ENCODE results near the gene IFT57. TPM values are rescaled to one million over a fixed set of nuclear protein-coding genes. Genes with fewer than 3 reads are reported as not detected.

Gene IFT57
- polyA plus RNA-seq, 1 donor from 2014 or later: 70.7 TPM

DNA sequence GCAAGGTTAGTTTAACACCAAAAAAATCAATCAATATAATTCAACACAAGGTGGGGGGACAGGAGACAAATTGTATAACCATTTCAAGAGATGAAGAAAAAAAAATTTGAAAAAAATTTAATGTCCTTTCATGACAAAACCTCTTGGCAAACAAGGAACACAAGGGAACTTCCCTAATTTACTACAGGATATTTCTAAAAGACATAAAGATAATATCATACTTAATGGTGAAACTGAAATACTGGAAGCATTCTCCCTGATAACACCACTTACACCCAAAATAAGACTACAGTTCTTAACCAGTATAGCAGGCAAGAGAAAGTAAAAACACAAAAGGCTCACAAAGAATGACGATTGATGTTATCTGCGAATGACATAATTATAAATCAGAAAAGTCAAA is 44.7 kb downstream of the IFT57 start:
- no peaks in the 10 kb centered on the region for H3K9me3 ChIP-seq (ENCODE audit: low read length)
- H3K9me2 ChIP-seq (ENCODE audit: insufficient read depth, low read length): no peaks in the 10 kb centered on the region
- H3K9ac ChIP-seq (ENCODE audit: low read length): no peak overlapping the region
- no peak overlapping the region for H3K27ac ChIP-seq (ENCODE audit: low read length)
- no peaks in the 10 kb centered on the region for H3K36me3 ChIP-seq (ENCODE audit: insufficient read depth, low read length)
- H4K20me1 ChIP-seq (ENCODE audit: insufficient read depth): no peaks in the 10 kb centered on the region
- no peaks in the 10 kb centered on the region for H3K27me3 ChIP-seq (ENCODE audit: insufficient read depth, low read depth, low read length)
- H3K79me2 ChIP-seq (replicated peaks; ENCODE audit: insufficient read depth, low read length): no peaks in the 10 kb centered on the region
- TF ChIP-seq SMC3 (conservative IDR thresholded peaks at IDR 0.05; ENCODE audit: poor library complexity) (no peak), POLR2AphosphoS5 (IDR thresholded peaks at IDR 0.05) (no peak), TAF1 (IDR thresholded peaks at IDR 0.05; ENCODE audit: low read depth) (no peak), EZH2 (IDR thresholded peaks at IDR 0.05; ENCODE audit: borderline replicate concordance, insufficient read depth, low read length, poor library complexity, severe bottlenecking) (no peak), MXI1 (conservative IDR thresholded peaks at IDR 0.05; ENCODE audit: poor library complexity, severe bottlenecking) (no peak), RAD21 (conservative IDR thresholded peaks at IDR 0.05) (no peak)
- TF ChIP-seq, protein P1, sequence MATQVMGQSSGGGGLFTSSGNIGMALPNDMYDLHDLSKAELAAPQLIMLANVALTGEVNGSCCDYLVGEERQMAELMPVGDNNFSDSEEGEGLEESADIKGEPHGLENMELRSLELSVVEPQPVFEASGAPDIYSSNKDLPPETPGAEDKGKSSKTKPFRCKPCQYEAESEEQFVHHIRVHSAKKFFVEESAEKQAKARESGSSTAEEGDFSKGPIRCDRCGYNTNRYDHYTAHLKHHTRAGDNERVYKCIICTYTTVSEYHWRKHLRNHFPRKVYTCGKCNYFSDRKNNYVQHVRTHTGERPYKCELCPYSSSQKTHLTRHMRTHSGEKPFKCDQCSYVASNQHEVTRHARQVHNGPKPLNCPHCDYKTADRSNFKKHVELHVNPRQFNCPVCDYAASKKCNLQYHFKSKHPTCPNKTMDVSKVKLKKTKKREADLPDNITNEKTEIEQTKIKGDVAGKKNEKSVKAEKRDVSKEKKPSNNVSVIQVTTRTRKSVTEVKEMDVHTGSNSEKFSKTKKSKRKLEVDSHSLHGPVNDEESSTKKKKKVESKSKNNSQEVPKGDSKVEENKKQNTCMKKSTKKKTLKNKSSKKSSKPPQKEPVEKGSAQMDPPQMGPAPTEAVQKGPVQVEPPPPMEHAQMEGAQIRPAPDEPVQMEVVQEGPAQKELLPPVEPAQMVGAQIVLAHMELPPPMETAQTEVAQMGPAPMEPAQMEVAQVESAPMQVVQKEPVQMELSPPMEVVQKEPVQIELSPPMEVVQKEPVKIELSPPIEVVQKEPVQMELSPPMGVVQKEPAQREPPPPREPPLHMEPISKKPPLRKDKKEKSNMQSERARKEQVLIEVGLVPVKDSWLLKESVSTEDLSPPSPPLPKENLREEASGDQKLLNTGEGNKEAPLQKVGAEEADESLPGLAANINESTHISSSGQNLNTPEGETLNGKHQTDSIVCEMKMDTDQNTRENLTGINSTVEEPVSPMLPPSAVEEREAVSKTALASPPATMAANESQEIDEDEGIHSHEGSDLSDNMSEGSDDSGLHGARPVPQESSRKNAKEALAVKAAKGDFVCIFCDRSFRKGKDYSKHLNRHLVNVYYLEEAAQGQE (IDR thresholded peaks at IDR 0.05; ENCODE audit: borderline replicate concordance): no peak
- TF ChIP-seq, protein P2, sequence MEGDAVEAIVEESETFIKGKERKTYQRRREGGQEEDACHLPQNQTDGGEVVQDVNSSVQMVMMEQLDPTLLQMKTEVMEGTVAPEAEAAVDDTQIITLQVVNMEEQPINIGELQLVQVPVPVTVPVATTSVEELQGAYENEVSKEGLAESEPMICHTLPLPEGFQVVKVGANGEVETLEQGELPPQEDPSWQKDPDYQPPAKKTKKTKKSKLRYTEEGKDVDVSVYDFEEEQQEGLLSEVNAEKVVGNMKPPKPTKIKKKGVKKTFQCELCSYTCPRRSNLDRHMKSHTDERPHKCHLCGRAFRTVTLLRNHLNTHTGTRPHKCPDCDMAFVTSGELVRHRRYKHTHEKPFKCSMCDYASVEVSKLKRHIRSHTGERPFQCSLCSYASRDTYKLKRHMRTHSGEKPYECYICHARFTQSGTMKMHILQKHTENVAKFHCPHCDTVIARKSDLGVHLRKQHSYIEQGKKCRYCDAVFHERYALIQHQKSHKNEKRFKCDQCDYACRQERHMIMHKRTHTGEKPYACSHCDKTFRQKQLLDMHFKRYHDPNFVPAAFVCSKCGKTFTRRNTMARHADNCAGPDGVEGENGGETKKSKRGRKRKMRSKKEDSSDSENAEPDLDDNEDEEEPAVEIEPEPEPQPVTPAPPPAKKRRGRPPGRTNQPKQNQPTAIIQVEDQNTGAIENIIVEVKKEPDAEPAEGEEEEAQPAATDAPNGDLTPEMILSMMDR (IDR thresholded peaks at IDR 0.05; ENCODE audit: poor library complexity, severe bottlenecking): no peak
- no peaks in the 10 kb centered on the region for H3F3A ChIP-seq (ENCODE audit: insufficient read depth, low read length, poor library complexity, severe bottlenecking)
- no peak overlapping the region for H2AFZ ChIP-seq (ENCODE audit: low read depth, low read length)
- no peak overlapping the region for H3K4me3 ChIP-seq (ENCODE audit: low read length)
- no peak overlapping the region for H3K4me2 ChIP-seq (ENCODE audit: low read length)

DNA sequence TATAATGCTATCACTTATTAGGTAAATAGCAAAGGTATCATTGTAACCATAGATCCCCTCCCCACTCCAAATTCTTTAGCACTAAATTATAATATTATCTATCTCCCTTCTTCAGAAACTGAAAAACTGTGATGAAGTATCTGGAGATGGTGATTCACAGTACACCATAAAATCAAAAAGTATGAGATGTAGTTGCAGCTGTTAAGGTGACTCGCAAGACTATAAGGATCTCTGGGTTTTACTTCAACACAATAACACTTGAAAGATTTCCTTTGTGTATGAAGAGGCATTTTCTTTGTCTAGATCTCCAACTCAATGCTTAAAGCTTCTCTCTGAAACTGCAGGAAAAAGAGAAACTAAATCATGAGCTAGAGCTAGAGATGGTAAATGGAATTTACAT is 46.9 kb downstream of the IFT57 start:
- H4K20me1 ChIP-seq (ENCODE audit: insufficient read depth): no peaks in the 10 kb centered on the region
- no peaks in the 10 kb centered on the region for H3K9me3 ChIP-seq (ENCODE audit: low read length)
- H3K27me3 ChIP-seq (ENCODE audit: insufficient read depth, low read depth, low read length): no peaks in the 10 kb centered on the region
- no peak for TF ChIP-seq MXI1 (conservative IDR thresholded peaks at IDR 0.05; ENCODE audit: poor library complexity, severe bottlenecking)
- TF ChIP-seq TAF1 (IDR thresholded peaks at IDR 0.05; ENCODE audit: low read depth): no peak
- TF ChIP-seq SMC3 (conservative IDR thresholded peaks at IDR 0.05; ENCODE audit: poor library complexity): no peak
- no peak for TF ChIP-seq RAD21 (conservative IDR thresholded peaks at IDR 0.05)
- TF ChIP-seq, protein P2 (IDR thresholded peaks at IDR 0.05; ENCODE audit: poor library complexity, severe bottlenecking): no peak
- TF ChIP-seq, protein P1 (IDR thresholded peaks at IDR 0.05; ENCODE audit: borderline replicate concordance): no peak
- no peak for TF ChIP-seq POLR2AphosphoS5 (IDR thresholded peaks at IDR 0.05)
- no peak for TF ChIP-seq EP300 (conservative IDR thresholded peaks at IDR 0.05; ENCODE audit: poor library complexity, severe bottlenecking)
- TF ChIP-seq EZH2 (IDR thresholded peaks at IDR 0.05; ENCODE audit: borderline replicate concordance, insufficient read depth, low read length, poor library complexity, severe bottlenecking): no peak
- no peaks in the 10 kb centered on the region for H3K79me2 ChIP-seq (replicated peaks; ENCODE audit: insufficient read depth, low read length)
- no peak overlapping the region for H3K27ac ChIP-seq (ENCODE audit: low read length)
- no peak overlapping the region for H2AFZ ChIP-seq (ENCODE audit: low read depth, low read length)
- H3K36me3 ChIP-seq (ENCODE audit: insufficient read depth, low read length): no peaks in the 10 kb centered on the region
- H3F3A ChIP-seq (ENCODE audit: insufficient read depth, low read length, poor library complexity, severe bottlenecking): no peaks in the 10 kb centered on the region
- no peak overlapping the region for H3K9ac ChIP-seq (ENCODE audit: low read length)
- H3K4me3 ChIP-seq (ENCODE audit: low read length): no peak overlapping the region
- no peak overlapping the region for H3K4me2 ChIP-seq (ENCODE audit: low read length)
- no peaks in the 10 kb centered on the region for H3K9me2 ChIP-seq (ENCODE audit: insufficient read depth, low read length)

All from neural cell (in vitro differentiated cells).